HG02759 (cell line): ENCODE results near the gene CELF2.
A peak's percentile ranks its signal among the peaks of the same experiment; 100 is the strongest.

Source experiments
- ATAC-seq: cut with Tn5 transposase; IDR thresholded peaks from one replicate; pipeline ENCODE4 v1.9.1; 2021; ENCODE audit warnings: mild to moderate bottlenecking, moderate library complexity; ENCODE audit not compliant: unreplicated experiment

The CELF2 gene

DNA sequence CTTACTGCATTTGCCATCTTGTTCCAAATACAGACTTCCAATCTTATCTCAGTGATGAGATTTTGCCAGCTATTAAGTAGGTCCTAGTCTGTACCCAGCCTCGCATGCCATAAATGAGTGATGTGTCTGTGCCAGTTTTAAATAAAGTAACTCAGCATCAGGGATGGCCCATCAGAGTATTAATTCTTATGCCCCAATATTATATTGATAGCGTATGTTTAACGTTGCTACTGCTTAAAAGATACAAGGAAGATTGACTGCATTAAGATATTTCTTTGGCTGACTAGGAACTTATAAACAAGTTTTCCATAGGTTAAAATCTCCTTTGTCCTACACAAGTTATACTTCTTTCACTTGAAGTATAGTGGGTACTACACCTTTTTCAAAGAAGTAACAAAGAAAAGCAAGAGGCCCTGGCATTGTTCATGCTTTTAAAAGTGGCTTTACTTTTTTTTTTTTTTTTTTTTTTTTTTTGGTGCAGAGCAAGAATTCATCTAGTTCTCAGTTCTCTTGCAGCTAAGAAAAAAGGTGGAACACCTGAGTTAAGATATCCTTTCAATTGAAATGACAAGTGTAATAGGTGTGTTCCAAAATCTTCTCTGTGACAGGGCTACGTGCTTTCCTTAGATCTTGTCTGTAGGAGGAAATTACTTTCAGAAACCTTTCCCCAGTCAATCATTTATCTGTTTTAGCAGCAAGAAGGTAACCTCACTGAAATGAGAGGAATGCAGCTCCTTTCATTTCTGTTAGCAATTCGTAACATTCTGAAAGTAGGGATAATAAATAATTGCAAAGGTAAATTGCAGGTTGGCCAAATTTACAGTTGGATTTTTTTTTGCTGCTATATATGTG, 245.0 kb downstream of the CELF2 start:
- no peak for ATAC-seq

DNA sequence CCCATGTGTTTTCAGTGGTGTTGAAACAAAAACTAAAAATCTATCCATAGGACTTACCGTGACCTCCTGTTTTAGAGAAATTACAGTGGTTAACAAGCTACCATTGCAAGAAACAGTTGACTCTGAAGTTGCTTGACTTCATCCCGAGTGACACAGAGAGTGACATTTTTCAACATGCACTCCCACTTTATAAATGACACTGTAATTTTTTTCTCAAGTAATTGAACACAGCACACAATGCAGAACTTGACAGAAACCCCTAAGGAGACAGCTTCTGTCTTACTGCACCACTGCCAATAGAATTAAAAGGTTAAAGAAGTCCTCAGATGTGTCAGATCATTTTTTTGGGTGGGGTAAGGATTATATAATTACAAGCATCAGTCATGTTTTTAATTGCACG, 246.1 kb downstream of the CELF2 start:
- no peak for ATAC-seq

DNA sequence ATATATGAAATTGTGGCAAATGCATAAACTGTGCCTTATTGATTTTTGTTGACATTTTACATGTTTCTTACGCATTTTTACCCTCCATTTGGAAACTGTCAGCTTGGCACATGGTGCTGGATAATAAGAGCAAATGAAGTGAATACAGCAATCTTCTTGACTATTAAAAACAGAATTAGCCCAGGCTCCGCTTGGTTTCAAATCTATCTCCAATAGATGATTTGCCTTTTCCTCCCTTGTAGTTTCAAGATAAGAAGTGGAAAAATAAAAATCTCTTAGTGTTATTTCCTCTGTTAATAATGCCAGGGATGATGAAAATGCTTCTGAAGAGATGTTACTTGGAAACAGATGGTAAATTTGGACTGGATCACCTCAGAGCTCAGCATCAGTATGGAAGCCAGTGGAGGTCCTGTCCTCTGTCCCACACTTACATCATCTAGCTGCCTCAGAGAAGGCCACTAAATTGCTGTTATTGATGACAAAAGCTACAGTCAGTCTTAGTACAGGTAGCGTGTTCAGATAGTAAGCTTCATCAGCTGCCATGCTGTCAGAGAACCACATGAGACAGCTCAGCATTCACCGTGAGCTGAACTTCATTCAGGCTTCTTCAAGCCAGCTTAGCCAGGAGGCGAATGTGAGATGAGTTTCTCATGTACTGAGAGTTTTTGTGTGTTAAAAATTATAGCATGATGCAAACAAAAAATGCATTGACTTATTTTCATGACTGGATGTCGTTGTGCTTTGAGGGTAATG, 246.8 kb downstream of the CELF2 start:
- ATAC-seq: no peak

DNA sequence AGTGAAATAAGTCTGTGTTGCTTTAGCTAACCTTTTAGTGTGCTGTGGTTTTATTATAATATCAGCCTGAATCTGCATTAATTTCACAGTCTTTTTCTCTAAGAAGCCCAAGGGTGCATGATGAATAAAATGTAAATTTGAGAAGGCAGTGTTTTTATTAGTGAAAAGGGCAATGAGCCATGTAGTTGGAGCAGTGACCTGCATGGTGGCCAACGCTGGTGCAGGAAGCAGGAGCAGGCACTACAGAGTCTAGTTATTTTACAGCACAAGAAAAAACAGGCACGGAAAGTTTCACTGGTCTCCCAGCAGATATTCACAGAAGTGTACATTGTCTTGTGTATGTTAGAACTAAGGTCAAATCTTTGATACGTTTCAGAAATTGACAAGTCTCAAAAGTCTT, 247.8 kb downstream of the CELF2 start:
- no peak for ATAC-seq

DNA sequence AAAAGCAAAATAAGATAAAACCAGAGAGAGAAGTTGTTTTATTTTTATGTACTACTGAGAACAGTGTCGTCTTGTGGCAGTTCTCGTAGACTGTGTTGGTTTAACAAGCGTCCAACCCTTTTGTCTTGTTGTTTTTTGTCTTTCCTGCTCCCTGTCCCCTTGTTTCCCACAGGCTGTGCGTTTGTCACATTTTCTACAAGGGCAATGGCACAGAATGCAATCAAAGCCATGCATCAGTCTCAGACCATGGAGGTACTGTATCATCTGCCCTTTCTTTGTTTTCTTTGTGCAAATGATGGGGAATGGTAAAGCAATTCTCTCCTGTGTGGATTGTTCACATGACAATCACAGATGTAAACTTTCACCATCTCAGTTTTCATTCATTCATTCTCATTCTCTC, 248.8 kb downstream of the CELF2 start:
- ATAC-seq: no peak

DNA sequence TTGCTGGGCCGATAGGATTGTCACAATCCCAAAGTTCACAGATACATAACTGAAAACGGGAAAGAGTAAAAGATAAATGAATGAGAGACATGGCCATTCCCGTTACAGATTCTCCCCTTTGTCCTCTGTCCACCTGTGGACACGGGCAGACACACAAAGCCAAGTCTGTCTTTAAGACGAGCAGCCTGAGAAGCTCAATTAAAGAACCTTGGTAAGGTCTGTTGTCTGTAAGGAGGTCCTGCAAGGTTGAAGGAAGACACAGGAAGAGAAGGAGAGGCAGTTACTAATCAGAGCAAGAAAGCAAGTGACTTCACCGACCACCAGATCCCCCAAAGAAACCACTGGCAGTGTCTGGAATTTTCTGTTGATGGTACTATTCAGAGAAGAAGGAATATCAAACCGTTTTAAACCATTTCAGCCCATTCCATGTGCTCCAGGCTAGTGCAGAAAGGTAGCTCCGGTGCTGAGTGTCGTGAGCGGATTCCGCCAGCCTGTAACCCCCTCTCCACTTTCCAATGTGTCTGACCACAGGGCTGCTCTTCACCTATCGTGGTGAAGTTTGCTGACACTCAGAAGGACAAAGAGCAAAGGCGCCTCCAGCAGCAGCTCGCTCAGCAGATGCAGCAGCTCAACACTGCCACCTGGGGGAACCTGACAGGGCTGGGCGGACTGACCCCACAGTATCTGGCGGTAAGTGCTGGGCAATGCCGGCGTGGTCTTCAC, 252.6 kb downstream of the CELF2 start:
- ATAC-seq: peak; percentile 46

DNA sequence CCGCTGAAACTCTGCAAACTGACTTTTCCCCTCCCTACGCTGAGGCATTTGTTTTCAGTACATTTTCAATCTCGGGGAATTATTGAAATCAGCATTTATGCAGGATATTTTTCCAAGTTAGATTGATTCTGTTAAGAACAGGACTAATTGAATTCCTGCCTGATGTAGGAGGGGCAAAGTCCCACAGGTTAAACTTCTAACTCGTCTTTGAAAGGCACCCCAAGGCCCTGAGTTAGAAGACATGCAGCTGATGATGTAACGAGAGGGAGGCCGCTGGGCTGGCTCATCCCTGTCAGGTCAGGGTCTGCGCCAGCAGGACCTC, 253.1 kb downstream of the CELF2 start:
- no peak for ATAC-seq

DNA sequence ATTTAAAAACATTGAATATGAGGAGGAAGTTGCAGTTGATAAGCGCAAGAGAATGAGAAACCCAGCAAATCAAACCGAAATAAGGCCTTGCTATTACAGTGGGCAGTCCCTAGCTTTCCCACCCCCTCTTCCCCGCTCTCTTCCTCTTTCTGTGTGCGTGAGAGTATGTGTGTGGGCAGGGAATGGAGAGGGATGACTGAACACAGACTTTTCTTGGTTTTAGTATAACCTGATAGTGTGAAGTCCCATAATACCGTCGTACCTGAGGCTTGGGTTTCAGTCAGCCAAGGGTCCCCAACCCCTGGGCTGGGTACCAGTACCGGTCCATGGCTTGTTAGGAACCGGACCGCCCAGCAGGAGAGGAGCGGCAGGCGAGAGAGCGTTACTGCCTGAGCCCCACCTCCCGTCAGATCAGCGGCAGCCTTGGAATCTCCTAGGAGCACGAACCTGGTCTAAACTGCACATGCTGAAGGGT, 255.3 kb downstream of the CELF2 start:
- peak; percentile 79 for ATAC-seq

DNA sequence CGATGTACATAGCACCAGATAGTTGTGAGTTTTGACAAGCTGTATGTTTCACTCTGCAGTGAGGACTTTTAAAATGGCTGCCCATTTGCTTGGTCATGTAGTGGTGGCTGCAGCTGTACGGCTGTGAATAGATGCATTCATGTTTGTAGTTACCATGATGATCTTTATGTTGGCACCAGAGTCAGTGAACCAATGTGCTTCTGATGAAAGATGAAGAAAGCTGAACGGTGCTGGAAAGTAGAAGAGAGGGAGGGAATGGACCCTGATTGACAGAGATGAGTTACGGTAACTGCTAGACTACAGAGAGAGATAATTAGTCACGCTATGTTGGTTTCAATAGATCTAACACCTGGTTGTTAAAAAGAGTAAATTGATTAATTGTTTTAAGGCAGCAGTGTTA, 256.8 kb downstream of the CELF2 start:
- ATAC-seq: no peak

DNA sequence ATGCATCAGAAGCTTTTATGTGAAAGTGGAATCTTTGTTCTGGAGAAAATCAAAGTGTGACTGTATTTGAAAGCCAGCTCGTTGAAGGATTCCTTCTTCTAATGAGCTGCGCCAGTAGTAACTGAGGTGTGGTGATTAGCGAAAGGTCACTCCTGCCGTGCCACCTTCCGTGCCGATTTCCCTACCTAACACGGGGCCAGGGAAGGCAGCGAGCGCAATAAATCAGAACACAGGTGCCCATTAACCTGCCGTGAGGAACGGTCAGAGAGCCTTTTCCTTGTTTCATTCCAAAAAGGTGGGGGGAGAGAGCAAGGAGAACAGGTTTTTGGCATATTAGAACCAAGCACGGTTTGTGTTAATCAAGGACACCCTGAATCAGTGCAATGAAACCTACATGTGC, 258.0 kb downstream of the CELF2 start:
- no peak for ATAC-seq

DNA sequence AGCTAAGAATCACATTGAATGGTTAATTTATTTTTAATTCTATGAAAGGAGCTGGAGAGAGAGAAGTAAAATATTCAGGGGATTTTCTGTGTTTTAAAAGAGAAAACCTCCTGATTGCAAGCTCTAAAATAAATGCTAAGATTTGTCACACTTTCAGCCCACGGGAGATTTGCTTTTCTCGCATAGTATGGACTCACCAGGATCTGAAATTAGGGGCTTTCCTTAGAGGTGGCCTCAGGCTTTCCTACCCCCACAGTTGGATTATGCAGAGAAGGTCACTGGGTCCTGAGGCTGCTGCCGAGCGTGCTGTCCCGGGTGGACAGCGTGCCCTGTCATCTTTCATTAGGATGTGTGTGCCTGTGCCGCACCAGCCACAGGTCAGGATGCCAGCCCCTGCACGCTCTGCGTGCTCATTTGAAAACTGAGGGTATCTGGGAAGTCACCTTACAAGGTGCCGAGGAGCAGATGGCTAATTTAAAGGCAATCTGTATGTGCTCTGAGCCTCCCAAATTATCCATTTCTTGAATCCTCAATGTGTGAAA, 258.8 kb downstream of the CELF2 start:
- ATAC-seq: no peak

DNA sequence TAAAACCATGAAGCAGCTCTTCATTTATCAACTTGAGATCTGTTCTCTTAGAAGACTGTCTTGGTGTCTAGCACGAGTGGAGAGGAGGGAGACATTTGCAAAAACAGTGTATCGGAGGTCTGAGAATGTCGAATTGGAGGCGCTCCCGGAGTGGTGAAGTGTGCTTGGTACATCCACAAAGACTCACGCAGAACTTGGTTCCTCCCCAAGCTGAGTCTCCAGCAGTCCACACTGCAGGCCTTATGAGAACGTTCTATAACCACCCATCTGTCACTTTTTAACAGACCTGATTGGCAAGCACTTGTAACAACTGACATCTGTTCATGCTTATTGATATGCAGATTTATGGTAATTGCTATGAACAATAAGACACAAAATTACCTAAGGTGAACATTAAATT, 261.6 kb downstream of the CELF2 start:
- ATAC-seq: no peak

DNA sequence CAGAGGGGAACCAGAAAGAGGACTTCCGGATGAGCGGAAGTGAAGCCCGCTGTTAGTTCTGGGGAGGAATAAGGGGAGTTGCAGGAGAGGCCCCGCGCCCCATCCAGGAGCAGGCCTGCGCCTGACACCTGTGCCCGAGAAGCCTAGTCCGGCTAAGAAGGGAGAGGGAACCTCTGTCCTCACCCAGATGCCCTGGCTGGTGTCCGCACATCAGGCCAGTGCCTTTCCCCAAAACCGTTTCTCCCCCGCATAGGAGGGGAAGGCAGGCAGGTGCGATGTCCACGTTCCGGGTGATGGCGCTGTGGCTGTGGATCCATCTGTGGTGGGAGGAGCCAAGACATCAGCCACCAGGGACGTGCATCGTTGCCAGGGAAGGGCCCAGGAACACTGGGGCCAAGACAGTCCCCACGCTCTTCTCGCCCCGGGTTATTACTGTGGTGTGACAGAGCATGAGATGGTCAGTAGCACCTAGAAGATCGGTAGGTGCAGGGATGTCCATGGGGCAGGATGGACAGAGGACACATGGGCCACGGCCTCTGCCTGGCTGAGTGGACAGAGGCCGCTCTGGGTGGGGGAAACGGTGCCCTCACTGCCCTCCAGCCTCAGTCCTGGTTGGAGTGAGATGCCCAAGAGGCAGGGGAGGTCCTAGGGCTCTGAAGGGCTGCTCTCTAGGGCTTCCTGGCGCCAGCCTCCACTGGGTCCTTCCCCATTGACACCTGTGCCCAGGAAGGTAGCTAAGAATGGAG, 262.7 kb downstream of the CELF2 start:
- no peak for ATAC-seq

DNA sequence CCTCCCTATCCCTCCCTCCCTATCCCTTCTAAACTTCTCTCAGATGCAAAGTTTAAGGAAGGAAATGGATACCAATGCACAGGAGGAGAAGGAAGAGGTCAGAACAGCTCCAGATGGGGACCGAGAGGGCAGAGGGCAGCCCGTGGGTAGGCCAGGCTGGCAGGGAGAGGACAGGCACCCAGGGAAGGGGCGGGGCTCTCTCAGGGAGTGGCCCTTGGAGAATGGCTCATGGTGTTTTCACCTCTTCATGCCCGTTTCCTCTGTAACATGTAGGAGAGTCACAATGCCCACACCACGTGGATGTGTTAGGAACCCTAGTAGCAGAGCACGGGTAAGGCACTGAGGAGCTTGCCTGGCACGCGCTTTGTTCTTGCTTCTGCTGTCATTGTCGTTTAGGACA, 264.5 kb downstream of the CELF2 start:
- ATAC-seq: no peak

DNA sequence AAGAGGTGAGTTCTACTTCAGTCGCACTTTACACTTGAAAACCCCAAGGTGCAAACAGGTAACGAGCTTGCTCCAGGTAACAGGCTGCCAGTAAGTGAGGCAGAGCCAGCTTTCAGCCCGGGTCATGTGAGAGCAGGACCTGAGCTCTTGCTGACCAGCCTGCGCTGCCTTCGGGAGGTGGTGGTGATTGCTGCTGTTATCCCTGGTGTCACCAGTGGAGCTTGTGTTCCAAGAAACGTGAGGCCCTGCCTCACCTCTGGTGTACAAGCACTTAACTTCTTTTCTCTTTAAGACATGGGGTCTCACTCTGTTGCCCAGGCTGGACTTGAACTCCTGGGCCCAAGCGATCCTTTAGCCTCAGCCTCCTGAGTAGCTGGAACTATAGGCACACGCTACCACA, 265.0 kb downstream of the CELF2 start:
- ATAC-seq: no peak

DNA sequence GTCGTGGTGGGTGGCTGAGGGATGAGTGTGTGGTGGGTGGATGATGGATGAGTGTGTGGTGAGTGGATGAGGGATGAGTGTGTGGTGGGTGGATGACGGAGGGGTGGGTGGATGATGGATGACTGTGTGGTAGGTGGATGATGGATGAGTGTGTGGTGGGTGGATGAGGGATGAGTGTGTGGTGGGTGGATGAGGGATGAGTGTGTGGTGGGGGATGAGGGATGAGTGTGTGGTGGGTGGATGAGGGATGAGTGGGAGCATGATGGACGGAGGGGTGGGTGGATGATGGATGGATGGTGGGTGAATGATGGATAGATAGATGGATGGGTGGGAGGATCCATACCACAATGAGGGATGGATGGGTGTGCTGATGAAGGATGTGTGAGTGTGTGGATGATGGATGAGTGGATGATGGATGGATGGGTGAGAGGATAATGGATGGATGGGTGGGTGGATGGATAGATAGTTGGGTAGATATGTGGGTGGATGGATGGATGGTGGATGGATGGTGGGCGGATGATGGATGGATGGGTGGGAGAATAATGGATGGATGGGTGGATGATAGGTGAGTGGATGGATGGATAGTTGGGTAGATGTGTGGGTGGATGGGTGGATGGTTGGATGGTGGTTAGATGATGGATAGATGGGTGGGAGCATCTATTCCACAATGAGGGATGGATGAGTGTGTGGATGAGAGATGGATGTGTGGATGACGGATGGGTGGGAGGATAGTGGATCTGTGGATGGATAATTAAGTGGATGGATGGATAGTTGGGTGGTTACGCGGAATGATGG, 266.8 kb downstream of the CELF2 start:
- ATAC-seq: no peak

DNA sequence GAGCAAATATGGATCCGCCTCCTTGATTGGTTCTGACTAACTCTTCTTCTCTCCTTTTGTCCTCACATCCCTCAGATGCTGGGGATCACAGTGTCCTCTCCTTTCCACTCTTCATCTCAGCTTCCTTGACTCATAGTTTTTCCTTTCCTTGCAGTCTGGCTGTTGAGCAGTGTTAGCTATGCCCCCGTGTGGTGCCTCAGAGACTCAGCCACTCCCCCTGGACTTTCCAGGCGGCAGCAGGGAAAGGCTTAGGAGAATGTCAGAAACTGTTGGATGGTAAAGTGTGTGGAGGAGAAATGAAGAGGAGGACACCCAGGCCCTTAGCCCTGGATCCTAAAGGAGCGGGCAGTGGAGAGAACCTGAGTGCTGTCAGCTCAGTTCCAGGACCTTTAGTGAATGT, 267.5 kb downstream of the CELF2 start:
- ATAC-seq: no peak

DNA sequence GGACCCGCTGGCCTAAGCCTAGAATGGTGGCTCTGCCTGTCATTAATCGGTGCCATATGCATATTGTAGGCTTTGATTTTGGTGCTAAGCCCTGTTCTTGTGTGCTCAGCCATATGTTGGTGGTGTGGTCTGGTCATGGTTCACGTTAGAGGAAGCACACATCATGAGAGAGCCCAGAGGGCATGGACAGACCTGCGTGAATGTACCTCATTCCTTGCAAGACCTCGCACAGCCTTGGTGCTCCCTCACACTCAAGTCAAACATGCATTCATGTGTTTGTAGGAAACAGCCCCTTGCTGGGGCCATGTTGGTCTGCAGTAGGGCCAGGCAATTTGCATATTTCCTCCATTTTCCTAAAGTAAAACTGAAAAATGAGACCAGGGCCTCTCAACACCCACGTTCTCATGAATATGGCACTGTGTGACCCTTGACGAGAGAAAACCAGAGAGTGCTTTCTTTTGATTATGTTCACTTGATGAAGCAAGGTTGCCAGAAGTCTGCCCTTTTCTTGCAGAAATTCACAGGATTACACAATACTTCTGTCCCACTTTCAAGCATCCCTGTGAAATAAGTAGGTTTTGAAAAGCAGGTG, 268.7 kb downstream of the CELF2 start:
- peak; percentile 87 for ATAC-seq

DNA sequence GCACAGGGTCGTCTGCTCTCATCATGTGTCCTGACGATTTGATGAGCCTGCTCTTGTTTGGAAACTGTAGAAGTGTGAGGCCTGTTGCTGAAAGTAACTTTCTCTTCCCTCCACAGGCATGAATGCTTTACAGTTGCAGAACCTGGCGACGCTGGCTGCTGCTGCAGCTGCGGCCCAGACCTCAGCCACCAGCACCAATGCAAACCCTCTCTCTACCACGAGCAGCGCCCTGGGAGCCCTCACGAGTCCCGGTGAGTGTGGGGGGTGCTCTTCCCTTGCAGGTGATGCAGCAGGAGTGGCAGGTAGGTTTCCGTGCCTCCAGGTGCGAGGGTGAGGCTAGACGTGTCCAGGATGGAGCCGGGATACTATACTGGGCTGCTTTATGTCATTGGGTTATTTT, 270.6 kb downstream of the CELF2 start:
- no peak for ATAC-seq
